ENCODE data around the gene POU2F2.
"Not testable (repeated sequence)": the region's sequence is repeated elsewhere in the genome, so short reads cannot be mapped to it uniquely, and the experiment has no call there.

Gene POU2F2

DNA sequence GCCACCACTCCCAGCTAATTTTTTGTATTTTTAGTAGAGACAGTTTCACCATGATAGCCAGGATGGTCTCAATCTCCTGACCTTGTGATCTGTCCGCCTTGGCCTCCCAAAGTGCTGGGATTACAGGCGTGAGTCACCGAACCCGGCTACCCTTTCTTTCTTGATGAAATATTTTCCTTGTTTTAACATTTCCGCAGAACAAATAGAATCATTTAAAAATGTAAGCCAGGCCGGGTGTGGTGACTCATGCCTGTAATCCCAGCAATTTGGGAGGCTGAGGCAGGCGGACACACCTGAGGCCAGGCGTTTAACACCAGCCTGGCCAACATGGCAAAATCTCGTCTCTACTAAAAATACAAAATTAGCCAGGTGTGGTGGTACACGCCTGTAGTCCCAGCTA, 32.0 kb downstream of the POU2F2 start:
- not testable (repeated sequence) for DNase-seq (ENCODE audit: low read depth in 2 of 2)

DNA sequence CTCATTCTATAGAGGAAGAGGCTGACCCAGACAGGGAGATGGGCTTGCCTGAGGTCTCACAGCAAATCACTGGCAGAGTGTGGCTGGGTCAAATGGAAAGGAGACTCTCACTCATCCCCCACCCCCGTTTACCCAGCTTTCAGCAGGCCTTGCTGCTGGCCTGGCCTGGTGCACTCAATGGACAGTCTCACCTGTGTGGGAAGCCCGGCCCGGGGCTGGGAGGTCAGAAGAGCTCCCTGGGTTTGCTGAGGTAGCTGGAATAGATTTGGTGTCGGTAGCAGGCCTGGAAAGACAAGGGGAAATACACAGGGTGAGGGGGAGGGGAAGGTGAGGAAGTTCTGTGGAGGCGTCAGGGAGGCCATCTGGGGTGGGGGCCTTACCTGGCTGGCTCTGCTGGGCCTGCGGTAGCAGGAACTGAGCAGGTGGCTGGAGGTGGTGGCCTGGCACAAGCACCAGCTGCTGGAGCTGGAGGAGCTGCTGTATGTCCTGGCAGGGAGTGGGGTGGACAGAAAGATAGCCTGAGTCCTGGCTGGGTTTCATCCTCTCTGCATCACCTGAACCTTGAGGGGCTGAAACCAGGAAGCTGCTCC, 32.8 kb downstream of the POU2F2 start:
- no peak for DNase-seq (ENCODE audit: low read depth in 2 of 2)

DNA sequence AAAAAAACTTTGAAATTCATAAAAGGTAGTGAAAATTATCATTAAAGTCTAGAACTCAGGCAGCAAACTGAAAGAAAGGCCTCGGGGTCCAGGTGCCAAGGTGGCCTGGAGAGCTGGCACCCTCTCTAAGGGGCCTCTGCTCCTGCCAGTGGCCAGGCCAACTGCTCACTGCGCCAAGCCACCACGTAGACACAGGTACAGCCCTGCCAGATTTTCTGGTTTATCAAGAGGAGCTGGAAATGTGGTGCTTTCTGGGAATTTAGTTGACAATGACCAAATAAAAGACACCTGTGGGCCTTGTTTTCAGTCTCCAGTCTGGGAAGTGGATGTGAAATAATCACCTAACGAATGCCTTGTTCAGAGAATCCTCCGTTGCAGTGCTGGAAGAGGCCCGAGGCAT, 33.5 kb downstream of the POU2F2 start:
- DNase-seq (ENCODE audit: low read depth in 2 of 2): no peak

DNA sequence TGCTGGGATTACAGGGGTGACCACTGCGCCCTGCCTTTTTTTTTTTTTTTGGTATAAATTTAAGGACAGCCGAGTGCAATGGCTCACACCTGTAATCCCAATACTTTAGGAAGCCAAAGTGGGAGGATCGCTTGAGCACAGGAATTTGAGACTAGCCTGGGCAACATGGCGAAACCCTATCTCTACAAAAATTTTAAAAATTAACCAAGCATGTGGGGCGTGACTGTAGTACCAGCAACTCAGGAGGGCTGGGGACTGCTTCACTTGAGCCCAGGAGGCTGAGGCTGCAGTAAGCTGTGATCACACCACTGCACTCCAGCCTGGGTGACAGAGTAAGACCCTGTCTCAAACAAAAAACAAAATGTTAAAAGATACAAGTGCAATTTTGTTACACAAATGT, 34.8 kb downstream of the POU2F2 start:
- DNase-seq (ENCODE audit: low read depth in 2 of 2): no peak

DNA sequence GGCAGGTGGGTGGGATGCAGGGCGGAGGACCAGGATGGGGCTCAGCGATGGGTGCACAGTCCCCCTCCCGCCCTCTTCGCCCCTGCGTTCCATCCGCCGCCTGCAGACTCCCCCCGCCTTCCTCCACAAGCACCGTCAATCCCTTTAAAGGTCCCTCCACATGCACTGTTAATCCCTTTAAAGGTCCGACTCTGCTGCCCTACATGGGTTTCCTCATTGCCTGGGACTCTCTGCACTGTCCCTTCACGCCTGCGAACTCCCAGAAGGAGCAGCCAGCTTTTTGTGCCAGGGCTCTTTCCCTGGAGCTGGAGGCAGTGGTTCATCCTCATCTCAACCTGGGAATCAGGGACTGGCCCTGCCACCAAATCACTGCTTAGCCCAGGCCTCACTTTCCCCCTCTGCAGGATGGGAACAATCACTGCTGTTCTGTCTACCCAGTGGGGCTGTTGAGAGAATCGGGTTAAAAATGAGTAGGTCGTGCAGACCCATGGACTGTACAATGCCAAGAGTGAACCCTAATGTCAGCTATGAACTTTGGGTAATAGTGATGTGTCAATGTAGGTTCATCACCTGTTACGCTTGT, 35.9 kb downstream of the POU2F2 start:
- no peak for DNase-seq (ENCODE audit: low read depth in 2 of 2)

DNA sequence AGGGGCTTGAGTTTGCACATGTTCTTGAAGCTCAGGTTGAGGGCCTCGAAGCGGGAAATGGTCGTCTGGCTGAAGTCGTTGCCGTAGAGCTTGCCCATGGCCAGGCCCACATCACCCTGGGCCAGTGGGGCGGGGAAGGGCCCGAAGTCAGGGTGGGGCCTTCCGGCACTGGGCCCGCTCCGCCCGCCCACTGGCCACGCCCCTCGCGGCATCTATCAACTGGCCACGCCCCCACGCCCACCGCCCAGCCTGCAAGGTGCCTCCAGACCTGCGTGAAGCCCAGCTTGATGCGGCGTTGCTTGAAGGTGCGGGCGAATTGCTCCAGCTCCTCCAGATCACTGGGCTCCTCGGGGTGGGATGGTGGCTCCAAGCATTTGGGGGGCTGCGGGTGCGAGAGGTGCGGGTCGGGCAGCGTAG, 36.4 kb downstream of the POU2F2 start:
- no peak for DNase-seq (ENCODE audit: low read depth in 2 of 2)

DNA sequence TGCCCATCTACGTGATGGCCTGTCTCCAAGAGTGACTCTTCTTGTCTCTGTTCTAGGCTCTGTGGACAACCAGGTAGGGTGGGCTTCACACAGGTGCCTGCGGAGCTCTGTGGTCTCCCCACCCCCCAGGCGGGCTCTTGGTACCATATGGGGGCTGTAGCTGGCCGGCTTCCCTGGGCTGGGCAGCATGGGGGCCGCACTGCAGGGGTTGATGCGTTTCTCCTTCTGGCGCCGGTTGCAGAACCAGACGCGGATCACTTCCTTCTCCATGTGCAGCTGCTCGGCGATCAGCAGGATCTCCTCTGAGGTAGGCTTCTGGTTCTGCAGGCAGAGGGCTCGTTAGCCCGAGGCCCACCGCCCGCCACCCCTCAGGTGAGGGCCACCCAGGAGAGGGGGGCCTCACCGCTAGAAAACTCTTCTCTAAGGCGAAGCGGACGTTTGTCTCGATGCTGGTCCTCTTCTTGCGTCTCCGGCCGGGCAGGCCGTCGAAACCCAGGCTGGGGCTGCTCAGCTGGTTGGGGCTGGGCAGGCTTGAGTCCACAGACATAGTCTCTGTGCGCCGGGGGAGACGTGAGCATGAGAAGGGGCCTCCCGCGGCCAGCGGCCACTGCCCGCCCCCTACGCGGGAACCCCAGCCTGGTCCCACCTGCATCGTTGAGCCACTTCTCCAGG, 37.0 kb downstream of the POU2F2 start:
- DNase-seq (ENCODE audit: low read depth in 2 of 2): no peak

DNA sequence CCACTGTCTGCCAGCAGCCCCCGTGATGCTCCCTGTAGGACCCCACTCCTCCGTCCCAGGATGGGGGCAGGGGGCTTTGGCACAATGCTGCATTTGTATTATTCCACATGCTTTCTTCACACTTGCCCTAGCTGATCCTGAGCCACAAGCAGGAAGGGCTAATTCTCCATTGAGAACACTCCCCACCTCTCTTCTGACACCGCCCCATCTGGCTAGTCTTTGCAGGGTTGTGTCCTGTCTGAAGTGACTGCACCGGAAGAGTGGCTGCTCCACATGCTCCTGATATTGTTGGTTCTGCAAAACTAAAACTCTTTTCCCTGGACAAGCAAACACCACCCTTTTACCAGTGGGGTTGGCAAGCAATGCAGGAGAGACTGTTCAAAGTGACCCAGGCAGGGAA, 38.3 kb downstream of the POU2F2 start:
- DNase-seq (ENCODE audit: low read depth in 2 of 2): no peak

DNA sequence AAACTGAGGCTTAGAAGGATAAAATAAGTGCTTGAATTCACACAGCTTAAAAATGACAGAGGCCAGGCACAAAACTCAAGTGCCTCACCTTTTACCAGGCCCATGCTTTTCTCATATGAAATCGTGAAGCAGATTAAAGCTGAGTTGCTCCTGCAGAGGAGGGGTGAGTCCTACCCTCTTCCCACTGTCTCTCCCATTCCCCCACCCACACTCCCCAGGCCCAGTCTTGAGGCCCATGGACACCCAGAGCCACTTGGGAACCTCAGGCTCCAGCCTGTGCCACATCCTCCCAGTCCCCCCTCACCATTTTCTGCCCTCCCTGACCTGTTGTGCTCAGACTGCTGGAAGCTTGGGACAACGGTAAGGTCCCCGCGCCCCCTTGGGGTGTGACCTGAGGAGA, 38.7 kb downstream of the POU2F2 start:
- DNase-seq (ENCODE audit: low read depth in 2 of 2): no peak

DNA sequence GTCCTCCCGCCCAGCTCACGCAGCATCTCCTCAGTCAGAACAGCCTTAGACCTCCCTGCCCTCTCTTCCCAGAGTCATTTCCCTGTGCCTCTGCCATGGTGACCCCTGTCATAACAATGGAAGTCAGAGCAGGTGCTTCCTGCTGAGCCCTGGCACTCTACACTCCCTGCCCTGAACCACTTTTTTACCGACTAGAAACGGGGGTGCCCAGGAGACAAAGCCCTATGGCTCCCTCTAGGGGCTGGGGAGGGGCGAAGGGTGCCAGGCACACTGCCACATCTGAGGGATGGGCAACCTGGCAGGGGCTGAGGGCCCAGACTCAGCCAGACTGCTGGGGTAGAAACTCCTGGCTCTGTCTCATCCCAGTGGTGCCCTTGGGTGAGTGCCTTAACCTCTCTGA, 39.9 kb downstream of the POU2F2 start:
- DNase-seq (ENCODE audit: low read depth in 2 of 2): no peak

DNA sequence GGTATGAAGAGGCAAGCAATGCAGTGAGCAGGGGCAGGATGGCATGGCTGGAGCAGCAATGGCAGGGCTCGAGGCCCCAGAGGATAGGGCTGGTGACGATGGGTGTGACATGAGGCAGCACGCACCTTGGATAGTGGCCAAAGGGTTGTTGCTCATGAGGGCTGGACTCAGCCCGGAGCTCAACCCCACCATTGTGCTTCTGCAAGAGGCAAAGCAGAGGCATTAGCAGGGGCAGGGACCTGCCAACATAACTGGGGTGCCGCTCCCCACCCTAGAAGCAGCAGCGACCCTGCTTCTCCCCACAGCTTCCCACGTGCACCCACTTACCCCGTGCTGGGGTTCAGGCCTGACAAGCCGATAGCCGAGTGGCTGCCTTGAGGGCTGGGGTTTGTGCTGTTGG, 40.5 kb downstream of the POU2F2 start:
- DNase-seq (ENCODE audit: low read depth in 2 of 2): no peak

DNA sequence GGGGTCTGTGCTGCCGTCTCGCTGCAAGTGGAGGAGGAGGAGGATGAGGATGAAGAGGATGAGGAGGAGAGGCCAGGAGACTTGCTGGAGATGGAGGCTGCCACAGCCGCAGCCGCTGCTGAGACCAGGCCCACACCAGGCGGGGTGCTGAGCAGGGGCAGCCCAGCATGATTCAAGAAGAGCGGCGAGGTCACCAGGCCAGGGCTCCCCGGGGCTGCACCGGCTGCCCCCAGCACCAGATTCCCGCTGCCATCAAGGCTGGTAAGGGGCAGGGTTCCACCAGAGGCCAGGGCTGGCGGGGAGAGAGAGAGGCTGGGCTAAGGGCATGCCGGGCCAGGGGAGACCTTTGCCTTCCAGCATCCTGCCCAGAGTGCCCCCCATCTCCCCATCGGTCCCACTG, 40.9 kb downstream of the POU2F2 start:
- no peak for DNase-seq (ENCODE audit: low read depth in 2 of 2)

DNA sequence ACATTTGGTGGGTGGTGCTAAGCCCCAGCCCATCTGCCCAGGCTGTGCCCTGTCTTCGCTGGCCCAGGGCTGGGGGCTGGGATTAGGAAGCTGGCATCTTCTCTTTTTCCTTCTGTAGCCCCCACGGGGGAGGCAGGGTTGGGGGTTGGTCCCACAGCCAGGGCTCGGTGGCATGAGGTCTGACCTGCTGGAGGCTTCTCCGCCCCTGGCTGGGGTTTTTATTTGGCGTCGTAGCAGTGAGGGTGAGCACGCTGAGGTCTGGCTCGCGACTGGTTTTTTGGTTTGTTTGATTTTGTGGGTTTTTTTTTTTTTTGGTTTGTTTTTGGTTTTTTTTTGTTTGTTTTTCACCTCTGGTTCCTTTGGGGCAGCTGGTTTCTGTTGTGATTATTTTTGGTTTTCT, 41.6 kb downstream of the POU2F2 start:
- no peak for DNase-seq (ENCODE audit: low read depth in 2 of 2)

DNA sequence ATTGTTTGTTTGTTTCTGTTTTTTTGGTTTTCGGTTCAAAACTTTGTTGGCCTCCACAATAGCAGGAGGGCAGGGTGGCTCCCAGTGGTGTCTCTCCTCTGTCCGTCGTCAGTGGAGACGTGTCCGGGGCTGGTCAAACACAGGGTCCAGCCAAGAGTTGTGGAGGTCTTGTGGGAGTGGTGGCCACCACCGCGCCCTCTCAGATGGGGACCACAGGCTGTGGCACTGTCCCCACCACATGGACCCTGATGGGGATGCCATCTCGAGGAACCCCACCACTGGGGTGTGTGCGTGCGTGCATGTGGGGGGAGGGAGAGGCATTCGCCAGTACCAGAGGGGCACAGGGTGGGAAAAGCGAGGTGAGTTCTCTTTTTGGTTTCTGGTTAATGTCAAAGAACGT, 42.5 kb downstream of the POU2F2 start:
- DNase-seq (ENCODE audit: low read depth in 2 of 2): no peak

DNA sequence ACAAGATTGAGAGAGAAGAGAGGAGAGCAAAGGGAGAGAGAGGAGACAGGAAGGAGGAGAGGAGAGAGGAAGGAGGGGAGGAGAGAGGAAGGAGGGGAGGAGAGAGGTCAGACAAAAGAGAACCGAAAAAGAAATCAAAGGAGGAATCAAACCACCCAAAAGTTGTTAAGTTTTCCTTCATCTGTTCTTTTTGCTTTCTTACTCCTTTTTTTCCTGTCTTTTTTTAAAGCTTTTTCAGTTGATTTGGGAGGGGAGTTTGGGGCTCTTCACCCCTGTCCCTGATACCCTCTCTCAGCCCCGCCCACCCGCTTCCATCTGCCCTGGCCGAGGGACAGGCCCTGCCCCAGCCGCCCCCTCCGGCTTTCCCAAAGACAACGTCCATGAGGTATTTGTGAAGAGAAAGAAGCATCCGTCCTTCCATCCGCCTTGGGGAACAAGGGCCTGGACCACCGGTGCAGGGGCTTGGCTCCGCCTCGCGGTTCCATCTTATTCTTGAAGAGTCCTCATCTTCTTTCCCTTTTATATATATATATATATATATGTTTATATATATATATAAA, 43.0 kb downstream of the POU2F2 start:
- DNase-seq (ENCODE audit: low read depth in 2 of 2): no peak

DNA sequence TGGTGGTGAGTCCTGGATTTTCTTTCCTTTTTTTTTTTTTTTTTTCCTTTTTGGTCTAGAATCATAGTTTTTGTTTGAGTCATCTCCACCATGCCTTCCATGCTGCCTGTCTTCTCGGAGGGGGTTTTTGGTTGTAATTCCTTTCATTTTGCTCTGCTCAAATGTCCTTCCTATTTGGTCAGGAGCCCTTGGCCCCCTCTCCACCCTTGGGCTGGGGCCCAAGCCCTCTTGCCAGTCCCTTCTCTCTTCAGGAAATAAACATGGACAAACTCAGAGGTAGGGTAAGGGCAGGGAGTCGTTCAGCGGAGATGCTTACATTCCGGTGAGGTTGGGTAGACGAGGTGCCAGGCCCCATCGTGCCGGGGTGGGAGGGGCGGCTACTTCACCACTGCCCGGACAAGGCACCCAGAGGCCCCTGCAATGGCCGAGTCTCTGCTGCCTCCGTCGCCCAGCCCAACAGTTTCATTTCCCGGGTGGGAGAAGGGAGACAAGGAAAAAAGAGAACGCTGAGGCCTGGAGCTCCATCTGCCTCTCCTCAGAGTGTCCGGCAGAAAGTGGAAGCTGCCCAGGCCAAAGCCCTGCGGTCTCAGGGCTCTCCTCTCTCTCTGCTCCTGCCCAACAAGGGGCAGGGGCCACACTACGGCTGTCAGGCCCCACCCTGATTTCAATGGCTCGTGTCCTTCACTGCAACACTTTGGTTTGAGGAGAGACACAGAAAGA, 43.6 kb downstream of the POU2F2 start:
- DNase-seq (ENCODE audit: low read depth in 2 of 2): no peak

DNA sequence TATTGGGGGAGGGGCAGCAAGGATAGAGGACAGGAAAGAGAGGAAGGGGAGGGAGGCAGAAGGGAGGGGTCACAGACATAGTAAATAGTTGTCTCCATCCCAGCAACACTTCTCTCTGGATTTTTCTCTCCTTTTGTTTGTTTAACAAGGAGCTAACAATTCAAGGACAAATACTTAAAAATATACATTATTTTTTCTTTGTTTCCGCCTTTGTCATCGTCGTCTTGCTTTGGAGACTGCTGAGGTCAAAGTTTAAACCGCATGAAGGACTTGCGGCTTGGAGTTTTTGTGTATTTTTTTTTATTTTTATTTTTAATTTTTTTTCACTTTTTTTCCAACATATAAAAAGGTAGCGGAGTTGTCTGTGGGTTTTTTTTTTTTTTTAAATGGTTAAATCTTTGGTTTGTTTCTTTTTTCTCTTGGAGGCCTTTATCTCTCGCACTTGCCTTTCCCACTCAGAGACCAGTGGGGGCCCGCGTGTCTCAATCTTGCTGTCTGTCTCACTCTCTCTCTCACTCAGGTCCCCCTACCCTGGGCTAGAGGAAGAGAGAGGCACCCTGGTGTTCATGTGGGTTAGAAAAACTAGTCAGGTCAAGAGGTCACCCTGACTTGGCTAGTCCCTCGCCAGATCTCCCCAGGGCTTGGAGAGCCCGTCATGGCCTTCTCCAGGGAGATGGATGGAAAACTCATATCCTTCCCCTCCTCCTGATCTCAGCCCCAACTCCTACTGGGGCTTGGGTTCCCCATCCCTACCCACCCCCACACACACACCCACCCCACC, 45.3 kb downstream of the POU2F2 start:
- DNase-seq (ENCODE audit: low read depth in 2 of 2): no peak

DNA sequence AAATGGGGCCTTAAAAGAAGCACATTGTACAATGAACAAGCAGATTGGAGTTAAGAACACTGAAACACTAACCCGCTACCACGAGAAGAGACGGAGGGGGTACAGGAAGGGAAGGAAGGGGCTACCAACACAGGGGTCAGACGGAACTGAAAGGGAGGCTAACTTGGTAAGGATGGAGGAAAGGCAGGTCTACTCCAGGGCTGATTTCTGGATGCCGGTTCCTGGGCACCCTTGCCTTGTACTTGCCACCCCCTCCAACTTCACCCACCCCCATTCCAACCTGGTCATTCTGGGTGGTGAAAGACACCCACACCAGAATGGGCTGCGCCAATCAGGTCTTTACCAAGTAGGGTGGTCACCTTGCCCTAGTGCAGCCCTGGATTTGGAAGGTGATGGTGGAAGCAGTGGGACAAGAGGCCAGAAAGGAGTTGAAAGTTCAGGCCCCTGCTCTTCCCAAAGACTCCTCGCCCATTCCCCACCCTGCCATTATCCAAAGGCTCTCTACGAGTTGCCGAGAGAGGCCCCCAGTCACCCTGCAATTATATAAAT, 46.0 kb downstream of the POU2F2 start:
- no peak for DNase-seq (ENCODE audit: low read depth in 2 of 2)

DNA sequence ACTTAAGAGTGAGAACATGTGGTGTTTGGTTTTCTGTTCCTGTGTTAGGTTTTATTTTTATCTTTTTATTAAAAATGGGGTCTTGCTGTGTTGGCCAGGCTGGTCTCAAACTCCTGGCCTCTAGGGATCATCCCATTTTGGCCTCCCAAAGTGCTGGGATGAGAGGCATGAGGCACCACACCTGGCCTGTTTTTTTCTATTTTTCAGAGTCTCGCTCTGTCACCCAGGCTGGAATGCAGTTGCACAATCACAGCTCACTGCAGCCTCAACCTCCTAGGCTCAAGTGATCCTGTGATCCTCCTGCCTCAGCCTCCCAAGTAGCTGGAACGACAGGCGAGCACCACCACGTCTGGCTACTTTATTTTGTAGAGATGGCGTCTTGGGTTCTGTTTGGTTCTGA, 48.7 kb downstream of the POU2F2 start:
- no peak for DNase-seq (ENCODE audit: low read depth in 2 of 2)

DNA sequence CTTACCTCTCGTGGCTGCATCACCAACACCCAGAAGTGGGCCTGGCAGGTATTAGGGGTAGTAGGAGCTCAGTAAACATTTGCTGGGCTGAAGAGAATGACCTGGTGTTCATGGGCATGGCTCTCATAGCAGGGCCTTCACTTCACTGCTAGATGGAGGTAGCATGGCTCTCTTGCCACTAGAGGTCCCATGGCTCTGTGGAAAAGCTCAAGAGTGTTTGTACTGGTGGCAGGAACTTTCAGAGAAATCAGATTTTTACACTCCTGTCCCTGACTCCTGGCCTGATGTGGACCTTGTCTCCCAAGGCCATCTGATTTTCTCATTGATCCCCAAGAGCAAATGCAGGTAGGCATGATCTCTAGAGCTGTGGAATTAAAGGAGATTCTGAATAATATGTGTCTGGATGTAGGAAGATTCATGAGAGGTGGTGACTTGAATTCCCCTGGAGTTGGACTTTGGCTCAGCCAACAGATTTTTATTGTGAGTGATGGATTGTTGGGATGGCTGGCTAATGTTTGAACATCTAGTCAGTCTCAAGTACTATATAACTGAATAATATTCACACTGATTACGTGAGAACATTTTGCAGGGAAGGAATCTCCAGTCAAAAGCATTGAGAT, 50.6 kb downstream of the POU2F2 start:
- DNase-seq (ENCODE audit: low read depth in 2 of 2): no peak

DNA sequence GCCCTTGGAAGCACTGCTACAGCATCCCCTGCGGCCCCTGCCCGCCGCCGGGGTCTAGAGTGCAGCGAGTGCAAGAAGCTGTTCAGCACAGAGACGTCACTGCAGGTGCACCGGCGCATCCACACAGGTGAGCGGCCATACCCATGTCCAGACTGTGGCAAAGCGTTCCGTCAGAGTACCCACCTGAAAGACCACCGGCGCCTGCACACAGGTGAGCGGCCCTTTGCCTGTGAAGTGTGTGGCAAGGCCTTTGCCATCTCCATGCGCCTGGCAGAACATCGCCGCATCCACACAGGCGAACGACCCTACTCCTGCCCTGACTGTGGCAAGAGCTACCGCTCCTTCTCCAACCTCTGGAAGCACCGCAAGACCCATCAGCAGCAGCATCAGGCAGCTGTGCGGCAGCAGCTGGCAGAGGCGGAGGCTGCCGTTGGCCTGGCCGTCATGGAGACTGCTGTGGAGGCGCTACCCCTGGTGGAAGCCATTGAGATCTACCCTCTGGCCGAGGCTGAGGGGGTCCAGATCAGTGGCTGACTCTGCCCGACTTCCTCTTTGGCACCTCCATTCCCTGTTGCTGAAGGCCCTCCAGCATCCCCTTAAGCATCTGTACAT, 51.4 kb downstream of the POU2F2 start:
- DNase-seq (ENCODE audit: low read depth in 2 of 2): no peak
